HepG2 (cell line): ENCODE results near the gene ABCA4. TPM values are rescaled to one million over a fixed set of nuclear protein-coding genes. Genes with fewer than 3 reads are reported as not detected.

Source experiments
- BCLAF1 ChIP-seq: fragments of 450-650 bp; IDR thresholded peaks from 2 replicates; pipeline ENCODE4 v1.6.1; 2017; ENCODE audit warnings: mild to moderate bottlenecking
- CREM ChIP-seq, 2 experiments: sonication (generic) in 1 of 2; formaldehyde crosslinking in 1 of 2; IDR thresholded peaks; 2 replicates each; pipeline versions ENCODE4 v1.4.0 to v1.6.1; 2016 to 2020; ENCODE audit warnings: antibody characterized with exemption in 1 of 2, mild to moderate bottlenecking in 1 of 2, missing genetic modification reagents in 1 of 2
- ELF1 ChIP-seq: sonication (generic); formaldehyde crosslinking; IDR thresholded peaks from 2 replicates; pipeline ENCODE4 v1.4.0; 2020; ENCODE audit warnings: missing genetic modification reagents
- FOXC1 ChIP-seq: sonication (generic); formaldehyde crosslinking; IDR thresholded peaks from 2 replicates; pipeline ENCODE4 v1.8.0; 2022; ENCODE audit warnings: mild to moderate bottlenecking, missing genetic modification reagents, borderline replicate concordance
- MATR3 ChIP-seq: sonication (generic); formaldehyde crosslinking; IDR thresholded peaks from 2 replicates; pipeline ENCODE4 v1.4.0; 2020; ENCODE audit warnings: missing genetic modification reagents
- MLX ChIP-seq: IDR thresholded peaks from 2 replicates; pipeline ENCODE4 v1.6.1; 2016
- NFE2L2 ChIP-seq: fragments of 150-350 bp; IDR thresholded peaks from 2 replicates; pipeline ENCODE4 v1.6.1; 2014; ENCODE audit warnings: low read length
- RFX5 ChIP-seq: IDR thresholded peaks from 2 replicates; pipeline ENCODE4 v1.6.1; 2011; ENCODE audit warnings: low read depth, low read length, improper control_type of control experiment
- TBL1XR1 ChIP-seq: fragments of 150-350 bp; IDR thresholded peaks from 2 replicates; pipeline ENCODE4 v1.6.1; 2014; ENCODE audit warnings: borderline replicate concordance, low read length; ENCODE audit not compliant: partially characterized antibody
- ZBTB21 ChIP-seq: sonication (generic); formaldehyde crosslinking; IDR thresholded peaks from 2 replicates; pipeline ENCODE4 v1.4.0; 2020; ENCODE audit warnings: missing genetic modification reagents
- ZFP36 ChIP-seq: fragments of 150-350 bp; IDR thresholded peaks from 2 replicates; pipeline ENCODE4 v1.6.1; 2018; ENCODE audit warnings: borderline replicate concordance, low read length, low read depth; ENCODE audit not compliant: partially characterized antibody
- ZKSCAN1 ChIP-seq: fragments of 150-350 bp; IDR thresholded peaks from 2 replicates; pipeline ENCODE4 v1.6.1; 2014; ENCODE audit warnings: low read length
- ZNF180 ChIP-seq: sonication (generic); formaldehyde crosslinking; IDR thresholded peaks from 2 replicates; pipeline ENCODE4 v1.4.0; 2020; ENCODE audit warnings: low read depth, missing genetic modification reagents, borderline replicate concordance
- ZNF460 ChIP-seq: sonication (generic); formaldehyde crosslinking; IDR thresholded peaks from 2 replicates; pipeline ENCODE4 v1.5.1; 2020; ENCODE audit warnings: missing genetic modification reagents, mild to moderate bottlenecking, borderline replicate concordance
- ZNF776 ChIP-seq: sonication (generic); formaldehyde crosslinking; IDR thresholded peaks from 2 replicates; pipeline ENCODE4 v1.4.0; 2020; ENCODE audit warnings: mild to moderate bottlenecking, missing genetic modification reagents
- polyA plus RNA-seq, 8 experiments: library from polyadenylated mRNA; depleted of rRNA in 3 of 8; stranded (reverse) in 7 of 8; unstranded in 1 of 8; fragments of >200 nt; fragmentation: Illumina TruSeq in 4 of 8; extraction: Trizol in 4 of 8; gene quantifications; 2 replicates each; pipeline versions ENCODE4 v1.2.1 to v1.2.3, GENCODE V29; 2011 to 2016; ENCODE audit warnings: low read depth in 4 of 8, missing spikeins in 1 of 8, mixed read lengths in 1 of 8; ENCODE audit not compliant: insufficient read depth in 1 of 8
- total RNA-seq, 5 experiments: library from RNA; depleted of rRNA; stranded (reverse); fragments of >200 nt; fragmentation: Illumina TruSeq; extraction: Trizol; gene quantifications; 2 replicates each; pipeline ENCODE4 v1.2.3, GENCODE V29; 2016; ENCODE audit warnings: low read depth in 1 of 5
- TF ChIP-seq, protein P1 (sequence below): sonication (generic); formaldehyde crosslinking; IDR thresholded peaks from 2 replicates; pipeline ENCODE4 v1.5.1; 2020; ENCODE audit warnings: mild to moderate bottlenecking, moderate library complexity, missing genetic modification reagents
- TF ChIP-seq, protein P2 (sequence below): IDR thresholded peaks from 2 replicates; pipeline ENCODE4 v1.6.1; 2012; ENCODE audit warnings: low read length, improper control_type of control experiment
- TF ChIP-seq, protein P3 (sequence below): sonication (generic); formaldehyde crosslinking; IDR thresholded peaks from 2 replicates; pipeline ENCODE4 v1.4.0; 2020; ENCODE audit warnings: missing genetic modification reagents, borderline replicate concordance

Gene ABCA4
- total and polyA plus RNA-seq, 2 of the 13 experiments (the other 11 are each of a cell fraction or from before 2014, with no cell fraction given) = 0.24 to 0.67 TPM

- no peak for TF ChIP-seq RFX5
- no peak for TF ChIP-seq TBL1XR1
- TF ChIP-seq FOXC1 (CRISPR knock-in tag) = no peak
- no peak for TF ChIP-seq MLX (CRISPR knock-in tag)
- TF ChIP-seq ZBTB21 (CRISPR knock-in tag) = no peak
- TF ChIP-seq CREM (IDR thresholded peaks at IDR 0.05) = no peak
- no peak for TF ChIP-seq CREM (CRISPR knock-in tag; IDR thresholded peaks at IDR 0.05)
- TF ChIP-seq ZNF776 (CRISPR knock-in tag) = no peak
- no peak for TF ChIP-seq NFE2L2
- no peak for TF ChIP-seq ZKSCAN1
- no peak for TF ChIP-seq ZNF460 (CRISPR knock-in tag)
- no peak for TF ChIP-seq ZFP36
- TF ChIP-seq, protein P1, sequence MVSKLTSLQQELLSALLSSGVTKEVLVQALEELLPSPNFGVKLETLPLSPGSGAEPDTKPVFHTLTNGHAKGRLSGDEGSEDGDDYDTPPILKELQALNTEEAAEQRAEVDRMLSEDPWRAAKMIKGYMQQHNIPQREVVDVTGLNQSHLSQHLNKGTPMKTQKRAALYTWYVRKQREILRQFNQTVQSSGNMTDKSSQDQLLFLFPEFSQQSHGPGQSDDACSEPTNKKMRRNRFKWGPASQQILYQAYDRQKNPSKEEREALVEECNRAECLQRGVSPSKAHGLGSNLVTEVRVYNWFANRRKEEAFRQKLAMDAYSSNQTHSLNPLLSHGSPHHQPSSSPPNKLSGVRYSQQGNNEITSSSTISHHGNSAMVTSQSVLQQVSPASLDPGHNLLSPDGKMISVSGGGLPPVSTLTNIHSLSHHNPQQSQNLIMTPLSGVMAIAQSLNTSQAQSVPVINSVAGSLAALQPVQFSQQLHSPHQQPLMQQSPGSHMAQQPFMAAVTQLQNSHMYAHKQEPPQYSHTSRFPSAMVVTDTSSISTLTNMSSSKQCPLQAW = peak; percentile 20; the same call in 1 of the 2 replicates
- no peak for TF ChIP-seq ZNF180 (CRISPR knock-in tag)
- 0 out of 2 replicates have a peak, but pooled peaks have one; percentile 28 for TF ChIP-seq ELF1
- TF ChIP-seq MATR3 (CRISPR knock-in tag) = no peak
- TF ChIP-seq, protein P2, sequence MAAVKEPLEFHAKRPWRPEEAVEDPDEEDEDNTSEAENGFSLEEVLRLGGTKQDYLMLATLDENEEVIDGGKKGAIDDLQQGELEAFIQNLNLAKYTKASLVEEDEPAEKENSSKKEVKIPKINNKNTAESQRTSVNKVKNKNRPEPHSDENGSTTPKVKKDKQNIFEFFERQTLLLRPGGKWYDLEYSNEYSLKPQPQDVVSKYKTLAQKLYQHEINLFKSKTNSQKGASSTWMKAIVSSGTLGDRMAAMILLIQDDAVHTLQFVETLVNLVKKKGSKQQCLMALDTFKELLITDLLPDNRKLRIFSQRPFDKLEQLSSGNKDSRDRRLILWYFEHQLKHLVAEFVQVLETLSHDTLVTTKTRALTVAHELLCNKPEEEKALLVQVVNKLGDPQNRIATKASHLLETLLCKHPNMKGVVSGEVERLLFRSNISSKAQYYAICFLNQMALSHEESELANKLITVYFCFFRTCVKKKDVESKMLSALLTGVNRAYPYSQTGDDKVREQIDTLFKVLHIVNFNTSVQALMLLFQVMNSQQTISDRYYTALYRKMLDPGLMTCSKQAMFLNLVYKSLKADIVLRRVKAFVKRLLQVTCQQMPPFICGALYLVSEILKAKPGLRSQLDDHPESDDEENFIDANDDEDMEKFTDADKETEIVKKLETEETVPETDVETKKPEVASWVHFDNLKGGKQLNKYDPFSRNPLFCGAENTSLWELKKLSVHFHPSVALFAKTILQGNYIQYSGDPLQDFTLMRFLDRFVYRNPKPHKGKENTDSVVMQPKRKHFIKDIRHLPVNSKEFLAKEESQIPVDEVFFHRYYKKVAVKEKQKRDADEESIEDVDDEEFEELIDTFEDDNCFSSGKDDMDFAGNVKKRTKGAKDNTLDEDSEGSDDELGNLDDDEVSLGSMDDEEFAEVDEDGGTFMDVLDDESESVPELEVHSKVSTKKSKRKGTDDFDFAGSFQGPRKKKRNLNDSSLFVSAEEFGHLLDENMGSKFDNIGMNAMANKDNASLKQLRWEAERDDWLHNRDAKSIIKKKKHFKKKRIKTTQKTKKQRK = no peak
- no peak for TF ChIP-seq BCLAF1
- TF ChIP-seq, protein P3, sequence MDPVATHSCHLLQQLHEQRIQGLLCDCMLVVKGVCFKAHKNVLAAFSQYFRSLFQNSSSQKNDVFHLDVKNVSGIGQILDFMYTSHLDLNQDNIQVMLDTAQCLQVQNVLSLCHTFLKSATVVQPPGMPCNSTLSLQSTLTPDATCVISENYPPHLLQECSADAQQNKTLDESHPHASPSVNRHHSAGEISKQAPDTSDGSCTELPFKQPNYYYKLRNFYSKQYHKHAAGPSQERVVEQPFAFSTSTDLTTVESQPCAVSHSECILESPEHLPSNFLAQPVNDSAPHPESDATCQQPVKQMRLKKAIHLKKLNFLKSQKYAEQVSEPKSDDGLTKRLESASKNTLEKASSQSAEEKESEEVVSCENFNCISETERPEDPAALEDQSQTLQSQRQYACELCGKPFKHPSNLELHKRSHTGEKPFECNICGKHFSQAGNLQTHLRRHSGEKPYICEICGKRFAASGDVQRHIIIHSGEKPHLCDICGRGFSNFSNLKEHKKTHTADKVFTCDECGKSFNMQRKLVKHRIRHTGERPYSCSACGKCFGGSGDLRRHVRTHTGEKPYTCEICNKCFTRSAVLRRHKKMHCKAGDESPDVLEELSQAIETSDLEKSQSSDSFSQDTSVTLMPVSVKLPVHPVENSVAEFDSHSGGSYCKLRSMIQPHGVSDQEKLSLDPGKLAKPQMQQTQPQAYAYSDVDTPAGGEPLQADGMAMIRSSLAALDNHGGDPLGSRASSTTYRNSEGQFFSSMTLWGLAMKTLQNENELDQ (CRISPR knock-in tag) = no peak
These were observed 41.6 kb downstream of the ABCA4 start (continued) for GRCh38 chr1:94079080-94079940.
